Progenitor cell of endocrine pancreas (in vitro differentiated cells): ENCODE measurements around the gene SPAG4. TPM values are rescaled to one million over a fixed set of nuclear protein-coding genes. Genes with fewer than 3 reads are reported as not detected.

Experiments
- DNase-seq: peaks from one replicate; pipeline ENCODE4 v3.0.0; 2021; ENCODE audit warnings: low spot score; ENCODE audit not compliant: unreplicated experiment
- H3K27ac Mint-ChIP-seq: 2 replicates; pipeline ENCODE4 v1.8.0; 2021; ENCODE audit warnings: mild to moderate bottlenecking, moderate library complexity, mixed read lengths
- H3K27me3 Mint-ChIP-seq: 2 replicates; pipeline ENCODE4 v1.8.0; 2021; ENCODE audit warnings: mixed read lengths
- H3K36me3 Mint-ChIP-seq: 2 replicates; pipeline ENCODE4 v1.8.0; 2022; ENCODE audit warnings: mixed read lengths; ENCODE audit not compliant: insufficient read depth
- H3K4me1 Mint-ChIP-seq: 2 replicates; pipeline ENCODE4 v1.8.0; 2021; ENCODE audit warnings: low read depth, mixed read lengths
- H3K4me3 Mint-ChIP-seq: 2 replicates; pipeline ENCODE4 v1.8.0; 2021; ENCODE audit warnings: low read depth, mild to moderate bottlenecking, moderate library complexity, mixed read lengths
- H3K9me3 Mint-ChIP-seq: 2 replicates; pipeline ENCODE4 v1.8.0; 2021; ENCODE audit warnings: low read depth, mixed read lengths
- total RNA-seq: library from RNA; stranded (reverse); gene quantifications from 2 replicates; pipeline ENCODE4 v1.2.1, GENCODE V29; 2021
- TF ChIP-seq, protein P1 (sequence below): fragments of 200-600 bp; sonication (generic); IDR thresholded peaks from one replicate; pipeline ENCODE4 v1.5.0; 2021; ENCODE audit warnings: antibody characterized with exemption, mild to moderate bottlenecking; ENCODE audit not compliant: unreplicated experiment

SPAG4 gene
- total RNA-seq, 1 donor from 2014 or later, result 1.1 TPM

DNA sequence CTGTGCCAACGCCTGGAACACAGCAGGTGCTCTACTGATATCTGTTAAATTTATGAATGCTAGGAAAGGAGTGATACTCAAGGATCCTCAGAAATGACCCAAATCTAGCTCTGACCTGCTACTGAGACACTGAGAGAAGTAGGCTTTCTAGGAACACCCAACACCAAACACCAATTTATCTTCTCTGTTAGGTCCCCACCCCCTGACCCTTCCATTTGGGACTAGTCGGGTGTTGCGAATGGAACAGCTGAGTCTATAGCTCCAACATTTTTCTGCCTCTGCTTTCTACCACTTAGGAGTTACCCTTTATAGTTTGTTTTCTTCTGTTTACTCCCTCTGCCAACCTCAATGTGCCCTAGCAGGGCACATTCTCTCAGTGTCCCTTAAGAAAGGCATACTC, 25.1 kb downstream of the SPAG4 start:
- H3K36me3 Mint-ChIP-seq, result peaks cover 2% of the 10 kb centered on the region
- DNase-seq, result no peak
- H3K27ac Mint-ChIP-seq, result peak overlapping the region; percentile 39
- TF ChIP-seq, protein P1, sequence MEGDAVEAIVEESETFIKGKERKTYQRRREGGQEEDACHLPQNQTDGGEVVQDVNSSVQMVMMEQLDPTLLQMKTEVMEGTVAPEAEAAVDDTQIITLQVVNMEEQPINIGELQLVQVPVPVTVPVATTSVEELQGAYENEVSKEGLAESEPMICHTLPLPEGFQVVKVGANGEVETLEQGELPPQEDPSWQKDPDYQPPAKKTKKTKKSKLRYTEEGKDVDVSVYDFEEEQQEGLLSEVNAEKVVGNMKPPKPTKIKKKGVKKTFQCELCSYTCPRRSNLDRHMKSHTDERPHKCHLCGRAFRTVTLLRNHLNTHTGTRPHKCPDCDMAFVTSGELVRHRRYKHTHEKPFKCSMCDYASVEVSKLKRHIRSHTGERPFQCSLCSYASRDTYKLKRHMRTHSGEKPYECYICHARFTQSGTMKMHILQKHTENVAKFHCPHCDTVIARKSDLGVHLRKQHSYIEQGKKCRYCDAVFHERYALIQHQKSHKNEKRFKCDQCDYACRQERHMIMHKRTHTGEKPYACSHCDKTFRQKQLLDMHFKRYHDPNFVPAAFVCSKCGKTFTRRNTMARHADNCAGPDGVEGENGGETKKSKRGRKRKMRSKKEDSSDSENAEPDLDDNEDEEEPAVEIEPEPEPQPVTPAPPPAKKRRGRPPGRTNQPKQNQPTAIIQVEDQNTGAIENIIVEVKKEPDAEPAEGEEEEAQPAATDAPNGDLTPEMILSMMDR, result no peak
- no peak overlapping the region for H3K4me3 Mint-ChIP-seq
- peaks cover 8% of the 10 kb centered on the region for H3K4me1 Mint-ChIP-seq
- no peaks in the 10 kb centered on the region for H3K27me3 Mint-ChIP-seq
- H3K9me3 Mint-ChIP-seq, result no peaks in the 10 kb centered on the region

DNA sequence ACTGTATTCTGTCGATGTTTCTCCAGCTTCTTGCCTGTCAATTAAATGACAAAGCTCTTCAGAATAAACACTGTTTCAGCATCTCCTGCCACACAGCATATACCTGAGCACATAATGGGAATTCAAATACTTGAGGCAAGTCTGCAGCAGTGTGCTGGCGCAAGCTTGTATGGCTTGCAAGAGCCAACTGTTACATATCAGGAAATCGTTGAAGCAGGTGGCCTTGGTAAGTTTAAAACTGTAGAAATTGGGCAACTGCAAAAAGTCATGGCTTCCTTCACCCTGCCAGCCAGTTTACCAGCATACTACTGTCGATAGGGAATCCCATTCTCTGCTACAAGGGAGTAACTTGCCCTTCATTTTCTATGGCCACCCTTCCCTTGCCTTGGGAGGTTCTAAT, 26.1 kb downstream of the SPAG4 start:
- no peak for DNase-seq
- Mint-ChIP-seq H3K9me3 (no peaks in the 10 kb centered on the region), H3K4me3 (no peak overlapping the region), H3K27me3 (no peaks in the 10 kb centered on the region), H3K27ac (no peak overlapping the region), H3K4me1 (peaks cover 3% of the 10 kb centered on the region), H3K36me3 (peaks cover 2% of the 10 kb centered on the region)
- TF ChIP-seq, protein P1, result no peak

DNA sequence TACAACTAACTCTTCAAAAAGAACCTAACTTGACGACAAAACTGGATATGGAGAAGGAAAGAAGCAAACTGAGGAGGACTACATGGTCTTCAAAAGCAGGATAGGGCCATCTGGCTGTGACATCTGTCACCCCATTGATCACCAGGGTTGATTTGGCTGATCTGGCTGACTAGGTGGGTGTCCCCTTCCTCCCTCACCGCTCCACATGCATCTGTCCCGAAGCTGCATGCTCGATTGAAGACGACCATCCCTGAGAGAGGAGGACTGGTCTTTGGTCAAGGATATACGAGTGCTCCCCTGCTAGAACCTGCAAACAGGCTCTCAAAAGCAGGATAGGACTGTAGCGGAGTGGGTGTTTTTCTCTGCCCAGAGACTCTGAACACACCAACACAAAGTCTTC, 27.4 kb downstream of the SPAG4 start:
- H3K36me3 Mint-ChIP-seq, result no peaks in the 10 kb centered on the region
- no peaks in the 10 kb centered on the region for H3K27me3 Mint-ChIP-seq
- DNase-seq, result no peak
- H3K4me1 Mint-ChIP-seq, result no peaks in the 10 kb centered on the region
- H3K27ac Mint-ChIP-seq, result peak overlapping the region; percentile 3
- H3K4me3 Mint-ChIP-seq, result no peak overlapping the region
- no peaks in the 10 kb centered on the region for H3K9me3 Mint-ChIP-seq
- TF ChIP-seq, protein P1, result no peak

DNA sequence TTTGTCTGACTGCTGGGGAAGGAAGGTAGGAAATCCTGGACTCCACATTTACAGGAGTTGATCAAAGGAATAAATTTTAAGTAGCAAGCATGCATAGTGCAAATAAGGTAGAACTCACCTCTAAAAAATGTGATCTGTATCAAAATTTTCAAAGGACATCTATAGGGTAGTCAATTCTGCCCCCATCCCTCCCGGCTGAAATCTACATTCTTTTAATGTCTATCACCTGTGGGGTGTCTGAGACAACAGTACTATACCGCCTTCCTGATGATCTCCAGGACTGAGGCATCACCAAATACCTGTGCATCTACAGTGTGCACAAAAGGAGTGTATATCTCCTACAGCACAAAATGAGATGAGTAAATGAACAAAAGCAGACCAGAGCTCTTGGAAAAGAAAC, 29.2 kb downstream of the SPAG4 start:
- H3K27ac Mint-ChIP-seq, result no peak overlapping the region
- no peaks in the 10 kb centered on the region for H3K36me3 Mint-ChIP-seq
- H3K4me3 Mint-ChIP-seq, result no peak overlapping the region
- TF ChIP-seq, protein P1, result no peak
- H3K9me3 Mint-ChIP-seq, result no peaks in the 10 kb centered on the region
- DNase-seq, result no peak
- H3K27me3 Mint-ChIP-seq, result no peaks in the 10 kb centered on the region
- H3K4me1 Mint-ChIP-seq, result no peaks in the 10 kb centered on the region

DNA sequence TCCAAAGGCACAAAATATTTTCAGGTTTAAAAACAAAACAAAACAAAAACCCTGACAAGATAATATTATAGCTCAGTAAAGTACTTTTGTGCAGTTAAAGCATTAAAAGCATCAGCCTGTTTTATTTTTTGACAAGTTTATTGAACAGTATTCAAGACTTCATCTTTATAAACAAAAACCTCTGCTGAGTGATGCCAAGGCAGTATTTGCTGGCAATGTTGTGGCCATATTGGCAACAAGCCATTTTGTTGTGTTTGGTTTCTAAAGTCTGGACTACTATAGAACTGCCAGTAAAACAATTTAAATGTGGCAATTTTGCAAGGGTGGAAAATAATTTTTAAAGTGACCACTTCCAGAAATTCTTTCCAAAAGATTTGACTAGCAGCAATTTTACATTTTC, 33.2 kb downstream of the SPAG4 start:
- no peak for DNase-seq
- H3K4me3 Mint-ChIP-seq, result no peak overlapping the region
- no peak overlapping the region for H3K27ac Mint-ChIP-seq
- TF ChIP-seq, protein P1, result no peak
- no peaks in the 10 kb centered on the region for H3K27me3 Mint-ChIP-seq
- H3K4me1 Mint-ChIP-seq, result peaks cover 9% of the 10 kb centered on the region
- H3K36me3 Mint-ChIP-seq, result peaks cover 2% of the 10 kb centered on the region
- H3K9me3 Mint-ChIP-seq, result no peaks in the 10 kb centered on the region

DNA sequence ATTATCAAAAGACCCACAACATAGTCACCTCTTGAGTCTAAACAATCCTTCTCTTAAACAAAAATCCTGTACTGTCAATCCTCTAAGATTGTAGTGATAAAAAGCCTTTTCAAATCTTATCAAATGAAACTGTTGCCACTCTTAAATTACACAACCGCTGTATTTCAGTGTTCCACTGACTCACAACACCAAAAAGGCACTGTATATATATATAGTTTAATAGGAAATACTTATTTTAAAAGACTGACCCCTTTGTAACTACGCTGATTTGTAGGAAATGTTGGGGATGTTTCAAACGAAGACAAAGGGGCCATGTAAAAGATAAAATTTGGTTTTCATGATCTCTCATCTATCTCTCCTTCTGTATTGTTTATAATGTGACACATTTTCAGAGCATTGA, 35.0 kb downstream of the SPAG4 start:
- H3K36me3 Mint-ChIP-seq, result peaks cover 2% of the 10 kb centered on the region
- no peaks in the 10 kb centered on the region for H3K9me3 Mint-ChIP-seq
- H3K4me3 Mint-ChIP-seq, result no peak overlapping the region
- peaks cover 9% of the 10 kb centered on the region for H3K4me1 Mint-ChIP-seq
- peak overlapping the region; percentile 5 for H3K27ac Mint-ChIP-seq
- no peak for DNase-seq
- H3K27me3 Mint-ChIP-seq, result no peaks in the 10 kb centered on the region
- TF ChIP-seq, protein P1, result no peak
